Astrocyte of the spinal cord (primary cell): ENCODE data around the gene CCDC71.

Experiments used
- DNase-seq: peaks from one replicate; pipeline ENCODE4 v3.0.0; 2011; ENCODE audit warnings: low read depth, low spot score
- H3K4me3 ChIP-seq: 2 replicates; pipeline ENCODE4 v1.5.1; 2011; ENCODE audit warnings: low read depth, mild to moderate bottlenecking, low read length, moderate library complexity
- CTCF ChIP-seq: IDR thresholded peaks from 2 replicates; pipeline ENCODE4 v1.5.1; 2012; ENCODE audit warnings: low read depth, mild to moderate bottlenecking, low read length, inconsistent platforms
- in situ Hi-C: cut with HindIII; loops from 2 replicates; pipeline ENCODE4 v1.10.0; 2017; ENCODE audit warnings: low sequenced_read_pairs

Gene CCDC71

DNA sequence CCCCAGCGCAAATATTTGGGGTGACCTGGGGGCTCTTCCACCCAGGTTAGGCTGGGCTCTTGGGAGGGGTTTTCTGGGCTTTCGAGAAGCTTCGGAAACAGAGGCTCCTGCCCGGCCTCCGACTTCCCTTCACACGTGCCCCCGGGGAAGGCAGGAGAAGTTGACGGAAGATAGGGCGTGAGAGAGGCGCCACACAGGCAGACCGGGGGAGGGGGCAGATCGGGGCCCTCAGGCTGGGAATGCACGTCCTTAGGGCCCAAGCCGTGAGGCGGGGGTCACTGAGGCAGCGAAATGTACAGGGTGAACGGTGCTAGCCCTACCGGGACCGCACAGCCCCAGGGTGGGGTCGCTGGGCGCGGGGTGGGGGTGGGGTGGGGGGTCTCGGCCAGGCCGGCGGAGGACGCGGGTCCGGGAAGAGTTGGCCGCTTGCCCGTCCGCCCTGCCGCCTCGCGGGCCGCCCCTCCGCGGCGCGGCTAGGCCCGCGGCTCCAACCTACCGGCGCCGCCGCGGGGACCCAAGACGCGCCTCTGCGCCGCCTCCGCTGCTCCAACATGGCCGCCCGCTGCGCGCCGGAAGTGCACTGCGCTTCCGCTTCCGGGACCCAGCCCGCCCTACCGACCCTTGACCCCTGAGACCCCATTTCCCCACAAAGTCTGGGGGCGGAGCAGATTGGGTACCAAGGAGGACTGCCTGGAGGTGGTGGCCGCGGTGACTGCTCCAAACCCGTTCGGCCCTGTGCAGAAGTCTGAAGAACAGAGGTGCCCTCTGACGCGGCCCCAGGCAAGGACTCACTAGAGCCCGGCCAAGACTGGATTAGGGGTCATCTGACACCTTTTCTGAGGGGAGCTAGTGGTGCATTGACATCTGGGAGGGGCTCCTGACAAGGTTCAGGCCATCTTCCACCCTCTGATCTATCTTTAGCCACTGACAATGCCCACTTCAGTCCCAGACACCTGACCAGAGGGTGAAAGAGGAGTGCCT is at the start of gene CCDC71:
Gene CCDC71 (minus strand): TSS at position 561 of the 981 bp plus-strand sequence. CDS start 2,123 bp downstream, outside the sequence.
- peak within 1 kb of the TSS; percentile 92 for H3K4me3 ChIP-seq
- no peak for TF ChIP-seq CTCF
- in situ Hi-C loops = no loop called here
- peak; percentile 59 for DNase-seq

GRCh38 chr3:49213998-49214397 is 47.9 kb upstream of the CCDC71 start:
- DNase-seq = no peak
- TF ChIP-seq CTCF = no peak
- in situ Hi-C loops = no loop called here
- H3K4me3 ChIP-seq = no peak overlapping the region

DNA sequence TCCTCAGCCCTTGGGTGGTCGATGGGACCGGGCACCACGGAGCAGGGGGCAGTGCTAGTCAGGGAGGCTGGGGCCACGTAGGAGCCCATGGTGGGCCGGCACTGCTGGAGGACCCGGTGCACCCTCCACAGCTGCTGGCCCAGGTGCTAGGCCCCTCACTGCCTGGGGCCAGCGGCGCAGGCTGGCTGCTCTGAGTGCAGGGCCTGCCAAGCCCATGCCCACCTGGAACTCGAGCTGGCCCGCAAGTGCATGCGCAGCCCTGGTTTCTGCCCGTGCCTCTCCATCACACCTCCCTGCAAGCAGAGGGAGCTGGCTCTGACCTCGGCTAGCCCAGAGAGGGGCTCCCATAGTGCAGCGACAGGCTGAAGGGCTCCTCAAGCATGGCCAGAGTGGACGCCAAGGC is 47.4 kb upstream of the CCDC71 start:
- in situ Hi-C loops = no loop called here
- TF ChIP-seq CTCF = no peak
- H3K4me3 ChIP-seq = no peak overlapping the region
- no peak for DNase-seq

- in situ Hi-C loops = no loop called here
- H3K4me3 ChIP-seq = peak overlapping the region; percentile 40
- TF ChIP-seq CTCF = no peak
- no peak for DNase-seq
These were observed 33.8 kb upstream of the CCDC71 start for GRCh38 chr3:49199900-49200281.

DNA sequence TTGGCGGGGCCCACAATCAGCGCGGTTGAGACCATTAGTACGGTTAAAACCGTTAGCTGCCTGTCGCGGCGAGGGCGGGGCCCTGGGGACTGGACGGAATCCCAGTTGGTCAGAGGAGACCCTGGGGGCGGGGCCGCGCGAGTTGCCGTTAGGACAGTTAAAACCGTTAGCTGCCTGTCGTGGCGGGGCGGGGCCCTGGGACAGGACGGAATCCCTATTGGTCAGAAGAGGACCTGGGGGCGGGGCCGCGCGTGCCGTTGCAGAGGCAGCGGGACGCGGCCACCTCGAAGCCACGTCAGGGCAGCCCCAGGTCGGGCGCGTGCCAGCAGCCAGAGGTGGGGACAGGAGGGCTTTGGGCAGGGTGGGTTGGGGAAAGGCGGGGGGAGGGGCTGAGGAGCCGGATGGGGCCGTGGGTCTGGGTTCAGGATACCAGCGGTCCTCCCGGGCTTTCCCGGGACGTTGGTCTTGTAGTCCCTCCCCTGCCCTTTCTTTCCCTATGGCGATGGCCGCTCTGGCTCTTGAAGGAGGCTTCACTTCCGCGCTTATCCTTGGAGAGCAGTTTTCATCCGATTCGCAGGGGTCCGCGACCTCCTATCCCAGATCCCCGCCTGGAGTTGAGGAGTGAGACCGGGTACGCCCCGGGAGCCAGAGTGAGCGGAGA is 33.2 kb upstream of the CCDC71 start:
- DNase-seq = peak; percentile 84
- no peak for TF ChIP-seq CTCF
- in situ Hi-C loops = no loop called here
- H3K4me3 ChIP-seq = peak overlapping the region; percentile 40

DNA sequence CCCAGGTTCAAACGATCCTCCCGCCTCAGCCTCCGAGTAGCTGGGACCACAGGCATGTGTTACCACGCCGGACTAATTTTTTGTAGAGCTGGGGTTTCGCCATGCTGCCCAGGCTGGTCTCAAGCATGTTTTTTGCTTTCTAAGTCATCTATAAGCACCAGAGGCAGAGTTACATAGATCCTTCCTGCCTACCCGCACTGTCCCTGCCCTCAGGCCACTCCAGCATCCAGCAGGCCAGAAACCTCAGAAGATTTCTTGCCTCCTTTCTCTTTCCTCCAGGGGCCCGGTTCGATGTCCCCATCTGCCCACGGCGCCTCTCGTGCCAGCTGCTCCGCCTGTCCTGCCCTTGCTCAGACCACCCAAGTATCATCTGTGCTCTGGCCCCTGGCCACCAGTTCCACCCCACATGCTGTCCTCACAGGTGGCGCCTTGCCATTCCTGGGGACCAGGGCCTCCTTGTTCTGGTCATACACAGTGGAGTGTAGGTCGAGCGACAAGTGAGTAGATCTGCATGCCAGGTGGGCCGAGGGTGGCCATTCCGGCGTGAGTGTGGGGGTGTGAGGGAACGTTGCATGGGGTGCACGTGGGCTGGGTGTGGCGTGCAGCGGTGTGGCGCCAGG is 32.6 kb upstream of the CCDC71 start:
- peak overlapping the region; percentile 40 for H3K4me3 ChIP-seq
- DNase-seq = no peak
- TF ChIP-seq CTCF = no peak
- in situ Hi-C loops = no loop called here
